ENCODE data around the gene CYP2W1. TPM values are rescaled to one million over a fixed set of nuclear protein-coding genes. Genes with fewer than 3 reads are reported as not detected.

The CYP2W1 gene
- total and polyA plus RNA-seq, 10 donors = 0.05 to 1.2 (median 0.39) TPM; not detected in 2

DNA sequence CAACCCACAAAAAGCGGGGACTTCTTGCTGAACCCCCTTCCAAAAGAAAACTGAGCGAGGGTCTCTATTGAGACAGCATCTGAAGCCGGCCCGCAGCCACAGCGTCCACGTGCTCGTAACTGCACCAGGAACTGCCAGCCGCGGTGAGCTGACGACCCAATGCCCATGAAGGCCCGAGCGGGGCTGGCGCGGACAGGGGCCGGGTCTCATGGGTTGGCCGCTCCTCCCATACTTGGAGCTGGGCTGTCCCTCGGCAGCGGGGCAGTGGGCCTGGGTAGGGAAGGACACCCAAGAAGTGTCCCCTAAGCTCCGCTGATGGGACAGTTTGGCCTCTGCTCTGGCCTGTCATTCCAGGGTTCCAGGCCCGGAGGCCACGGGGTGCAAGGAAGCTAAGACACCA, 22.3 kb downstream of the CYP2W1 start:
- 92 to 96% (median 93%) methylated on average over 17 to 21 of the region's 21 CpGs for WGBS, 5 donors
- Histone ChIP-seq H3K4me3 (no peak overlapping the region), H3K27me3 (replicated peaks in 1 of 7) (no peaks in the 10 kb centered on the region), H3K9me3 (no peaks in the 10 kb centered on the region), H3K36me3 (peaks cover 0 to 60% (median 20%) of the 10 kb centered on the region in 6 donors), H3K4me1 (peaks cover 0 to 11% (median 5%) of the 10 kb centered on the region in 6 donors), H3K27ac (no peak overlapping the region)
- intact Hi-C loops (cut with DNase I; ENCODE audit: low total_unique reads) = no loop called here
- DNase-seq = no peak
- no peak for TF ChIP-seq POLR2AphosphoS5 (IDR thresholded peaks at IDR 0.05)
- TF ChIP-seq, protein P1, sequence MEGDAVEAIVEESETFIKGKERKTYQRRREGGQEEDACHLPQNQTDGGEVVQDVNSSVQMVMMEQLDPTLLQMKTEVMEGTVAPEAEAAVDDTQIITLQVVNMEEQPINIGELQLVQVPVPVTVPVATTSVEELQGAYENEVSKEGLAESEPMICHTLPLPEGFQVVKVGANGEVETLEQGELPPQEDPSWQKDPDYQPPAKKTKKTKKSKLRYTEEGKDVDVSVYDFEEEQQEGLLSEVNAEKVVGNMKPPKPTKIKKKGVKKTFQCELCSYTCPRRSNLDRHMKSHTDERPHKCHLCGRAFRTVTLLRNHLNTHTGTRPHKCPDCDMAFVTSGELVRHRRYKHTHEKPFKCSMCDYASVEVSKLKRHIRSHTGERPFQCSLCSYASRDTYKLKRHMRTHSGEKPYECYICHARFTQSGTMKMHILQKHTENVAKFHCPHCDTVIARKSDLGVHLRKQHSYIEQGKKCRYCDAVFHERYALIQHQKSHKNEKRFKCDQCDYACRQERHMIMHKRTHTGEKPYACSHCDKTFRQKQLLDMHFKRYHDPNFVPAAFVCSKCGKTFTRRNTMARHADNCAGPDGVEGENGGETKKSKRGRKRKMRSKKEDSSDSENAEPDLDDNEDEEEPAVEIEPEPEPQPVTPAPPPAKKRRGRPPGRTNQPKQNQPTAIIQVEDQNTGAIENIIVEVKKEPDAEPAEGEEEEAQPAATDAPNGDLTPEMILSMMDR (IDR thresholded peaks at IDR 0.05 in 8 of 11, conservative IDR thresholded peaks at IDR 0.05 in 3 of 11) = no peak
- no peak for TF ChIP-seq POLR2A (IDR thresholded peaks at IDR 0.05)

- H3K4me3 ChIP-seq = no peak overlapping the region
- no peaks in the 10 kb centered on the region for H3K9me3 ChIP-seq
- TF ChIP-seq, protein P1 (IDR thresholded peaks at IDR 0.05 in 8 of 11, conservative IDR thresholded peaks at IDR 0.05 in 3 of 11) = no peak
- H3K4me1 ChIP-seq = peaks cover 0 to 21% (median 11%) of the 10 kb centered on the region in 6 donors
- intact Hi-C loops (cut with DNase I; ENCODE audit: low total_unique reads) = no loop called here
- no peak for DNase-seq
- 85 to 90% (median 89%) methylated on average over 10 to 15 of the region's 15 CpGs for WGBS, 5 donors
- no peak overlapping the region for H3K27ac ChIP-seq
- no peaks in the 10 kb centered on the region for H3K27me3 ChIP-seq (replicated peaks in 1 of 7)
- H3K36me3 ChIP-seq = peaks cover 0 to 57% (median 20%) of the 10 kb centered on the region in 6 donors
These were observed 24.9 kb downstream of the CYP2W1 start for GRCh38 chr7:1007901-1008300.

DNA sequence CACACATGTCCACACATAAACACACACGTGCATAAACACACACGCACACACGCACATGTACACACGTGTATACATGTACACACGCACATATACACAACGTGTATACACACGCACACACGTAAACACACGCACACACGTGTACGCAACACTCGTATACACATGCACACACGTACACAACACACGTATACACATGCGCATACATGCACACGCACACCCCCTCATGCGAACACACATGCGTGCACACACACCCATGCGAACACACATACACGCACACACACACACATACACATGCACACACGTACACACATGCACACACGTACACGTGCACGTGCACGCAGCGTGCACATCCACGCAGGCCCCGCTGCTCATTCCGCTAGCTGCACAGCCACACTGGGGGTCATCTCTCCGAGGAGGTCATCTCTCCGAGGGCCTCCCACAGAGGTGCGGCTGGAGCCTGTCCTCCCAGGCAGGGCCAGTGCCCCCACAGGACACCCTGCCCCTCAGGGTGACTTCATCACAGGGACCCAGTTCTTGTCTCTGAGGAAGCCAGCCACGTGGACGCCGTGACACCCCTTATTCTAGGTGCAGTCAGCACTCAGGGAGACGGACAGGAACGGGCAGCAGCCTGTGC, 25.9 kb downstream of the CYP2W1 start:
- no peak for DNase-seq
- no peaks in the 10 kb centered on the region for H3K9me3 ChIP-seq
- peaks cover 0 to 23% (median 11%) of the 10 kb centered on the region in 6 donors for H3K4me1 ChIP-seq
- WGBS, 5 donors = 88 to 95% (median 94%) methylated on average over 32 to 37 of the region's 37 CpGs
- H3K27ac ChIP-seq = no peak overlapping the region
- H3K27me3 ChIP-seq (replicated peaks in 1 of 7) = no peaks in the 10 kb centered on the region
- no peak overlapping the region for H3K4me3 ChIP-seq
- TF ChIP-seq, protein P1 (IDR thresholded peaks at IDR 0.05 in 8 of 11, conservative IDR thresholded peaks at IDR 0.05 in 3 of 11) = no peak
- no peak for TF ChIP-seq POLR2A (IDR thresholded peaks at IDR 0.05)
- TF ChIP-seq POLR2AphosphoS5 (IDR thresholded peaks at IDR 0.05) = no peak
- intact Hi-C loops (cut with DNase I; ENCODE audit: low total_unique reads) = no loop called here
- peaks cover 0 to 57% (median 20%) of the 10 kb centered on the region in 6 donors for H3K36me3 ChIP-seq

- Histone ChIP-seq H3K9me3 (no peaks in the 10 kb centered on the region), H3K36me3 (peaks cover 0 to 49% (median 20%) of the 10 kb centered on the region in 6 donors), H3K27ac (no peak overlapping the region), H3K4me1 (peaks cover 0 to 19% (median 6%) of the 10 kb centered on the region in 6 donors), H3K27me3 (replicated peaks in 1 of 7) (no peaks in the 10 kb centered on the region), H3K4me3 (no peak overlapping the region)
- WGBS, 5 donors = 96% methylated on average over 21 to 22 of the region's 22 CpGs
- DNase-seq = no peak
- intact Hi-C loops (cut with DNase I; ENCODE audit: low total_unique reads) = no loop called here
- TF ChIP-seq POLR2AphosphoS5 (IDR thresholded peaks at IDR 0.05) (no peak), POLR2A (IDR thresholded peaks at IDR 0.05) (no peak)
- TF ChIP-seq, protein P1 (IDR thresholded peaks at IDR 0.05 in 8 of 11, conservative IDR thresholded peaks at IDR 0.05 in 3 of 11) = no peak
These were observed 26.8 kb downstream of the CYP2W1 start for GRCh38 chr7:1009747-1010146.
